Measurements from ENCODE around the gene PLA2G2C.

Gene PLA2G2C

DNA sequence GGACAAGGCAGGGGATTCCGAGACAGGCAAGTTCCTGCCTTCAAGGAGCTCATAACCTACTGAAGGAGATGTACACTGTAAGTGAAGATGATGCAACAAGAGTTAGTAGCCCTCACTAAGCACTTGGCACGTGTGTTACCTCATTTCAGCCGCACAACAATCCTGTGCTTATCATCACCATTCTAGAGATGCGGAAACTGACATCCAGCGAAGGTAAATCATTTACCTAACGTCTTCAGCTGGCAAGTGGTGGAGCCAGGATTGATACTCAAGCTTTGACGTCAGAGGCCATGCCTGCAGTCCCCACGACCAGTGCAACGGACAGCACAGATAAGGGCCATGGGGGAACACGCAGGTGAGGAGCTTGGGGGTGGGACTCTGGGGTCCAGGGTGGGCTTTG is 3.3 kb downstream of the PLA2G2C start:
- Histone ChIP-seq H3K9me3 (ENCODE audit: control insufficient read depth, insufficient read depth, low read depth, low read length) (no peaks in the 10 kb centered on the region), H3K4me3 (ENCODE audit: low read depth, low read length) (no peak overlapping the region), H3K27ac (ENCODE audit: extremely low read depth, low read depth, low read length) (no peak overlapping the region), H3K4me1 (ENCODE audit: control insufficient read depth, insufficient read depth, low read length) (no peaks in the 10 kb centered on the region), H3K36me3 (ENCODE audit: control insufficient read depth in 2 of 2, insufficient read depth in 1 of 2, low read length in 2 of 2) (no peaks in the 10 kb centered on the region)
- TF ChIP-seq IKZF3 (tag by site-specific recombination; IDR thresholded peaks at IDR 0.05) (no peak), ZNF473 (tag by site-specific recombination; IDR thresholded peaks at IDR 0.05) (no peak), SP7 (tag by site-specific recombination; IDR thresholded peaks at IDR 0.05) (no peak), TCF7L2 (IDR thresholded peaks at IDR 0.05; ENCODE audit: borderline replicate concordance, low read depth, low read length) (no peak), ZNF19 (tag by site-specific recombination; IDR thresholded peaks at IDR 0.05; ENCODE audit: low read depth) (no peak), ZNF664 (tag by site-specific recombination; IDR thresholded peaks at IDR 0.05) (no peak), ZNF423 (tag by site-specific recombination; IDR thresholded peaks at IDR 0.05) (no peak)
- TF ChIP-seq, protein P1, sequence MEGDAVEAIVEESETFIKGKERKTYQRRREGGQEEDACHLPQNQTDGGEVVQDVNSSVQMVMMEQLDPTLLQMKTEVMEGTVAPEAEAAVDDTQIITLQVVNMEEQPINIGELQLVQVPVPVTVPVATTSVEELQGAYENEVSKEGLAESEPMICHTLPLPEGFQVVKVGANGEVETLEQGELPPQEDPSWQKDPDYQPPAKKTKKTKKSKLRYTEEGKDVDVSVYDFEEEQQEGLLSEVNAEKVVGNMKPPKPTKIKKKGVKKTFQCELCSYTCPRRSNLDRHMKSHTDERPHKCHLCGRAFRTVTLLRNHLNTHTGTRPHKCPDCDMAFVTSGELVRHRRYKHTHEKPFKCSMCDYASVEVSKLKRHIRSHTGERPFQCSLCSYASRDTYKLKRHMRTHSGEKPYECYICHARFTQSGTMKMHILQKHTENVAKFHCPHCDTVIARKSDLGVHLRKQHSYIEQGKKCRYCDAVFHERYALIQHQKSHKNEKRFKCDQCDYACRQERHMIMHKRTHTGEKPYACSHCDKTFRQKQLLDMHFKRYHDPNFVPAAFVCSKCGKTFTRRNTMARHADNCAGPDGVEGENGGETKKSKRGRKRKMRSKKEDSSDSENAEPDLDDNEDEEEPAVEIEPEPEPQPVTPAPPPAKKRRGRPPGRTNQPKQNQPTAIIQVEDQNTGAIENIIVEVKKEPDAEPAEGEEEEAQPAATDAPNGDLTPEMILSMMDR (tag by site-specific recombination; IDR thresholded peaks at IDR 0.05): no peak
- TF ChIP-seq, protein P2, sequence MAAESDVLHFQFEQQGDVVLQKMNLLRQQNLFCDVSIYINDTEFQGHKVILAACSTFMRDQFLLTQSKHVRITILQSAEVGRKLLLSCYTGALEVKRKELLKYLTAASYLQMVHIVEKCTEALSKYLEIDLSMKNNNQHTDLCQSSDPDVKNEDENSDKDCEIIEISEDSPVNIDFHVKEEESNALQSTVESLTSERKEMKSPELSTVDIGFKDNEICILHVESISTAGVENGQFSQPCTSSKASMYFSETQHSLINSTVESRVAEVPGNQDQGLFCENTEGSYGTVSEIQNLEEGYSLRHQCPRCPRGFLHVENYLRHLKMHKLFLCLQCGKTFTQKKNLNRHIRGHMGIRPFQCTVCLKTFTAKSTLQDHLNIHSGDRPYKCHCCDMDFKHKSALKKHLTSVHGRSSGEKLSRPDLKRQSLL (tag by site-specific recombination; IDR thresholded peaks at IDR 0.05): no peak
- ChIA-PET POLR2A (no interaction called here), CTCF (interaction anchor here (0.6 to 5.8 kb wide), 3 partner anchors 12 to 208 kb away, joined by 3 to 37 read pairs (median 4); no protein-coding TSS in a partner anchor)

DNA sequence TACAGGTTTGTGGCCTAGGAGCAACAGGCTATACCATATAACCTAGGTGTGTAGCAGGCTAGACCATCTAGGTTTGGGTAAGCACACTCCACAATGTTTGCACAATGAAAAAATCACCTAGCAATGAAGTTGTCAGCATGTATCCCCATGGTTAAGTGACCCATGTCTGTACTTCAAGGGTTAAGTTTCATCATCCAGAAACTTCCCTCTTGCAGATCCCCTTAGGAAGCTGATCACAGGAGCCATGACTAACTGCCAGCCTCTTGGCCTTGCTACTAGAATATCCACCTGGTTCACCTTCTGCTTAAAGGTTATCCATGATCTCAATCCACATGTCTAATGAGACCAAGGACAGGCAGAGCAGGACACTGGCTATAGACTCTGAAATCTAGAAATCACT is 3.9 kb downstream of the PLA2G2C start:
- TF ChIP-seq, protein P3, sequence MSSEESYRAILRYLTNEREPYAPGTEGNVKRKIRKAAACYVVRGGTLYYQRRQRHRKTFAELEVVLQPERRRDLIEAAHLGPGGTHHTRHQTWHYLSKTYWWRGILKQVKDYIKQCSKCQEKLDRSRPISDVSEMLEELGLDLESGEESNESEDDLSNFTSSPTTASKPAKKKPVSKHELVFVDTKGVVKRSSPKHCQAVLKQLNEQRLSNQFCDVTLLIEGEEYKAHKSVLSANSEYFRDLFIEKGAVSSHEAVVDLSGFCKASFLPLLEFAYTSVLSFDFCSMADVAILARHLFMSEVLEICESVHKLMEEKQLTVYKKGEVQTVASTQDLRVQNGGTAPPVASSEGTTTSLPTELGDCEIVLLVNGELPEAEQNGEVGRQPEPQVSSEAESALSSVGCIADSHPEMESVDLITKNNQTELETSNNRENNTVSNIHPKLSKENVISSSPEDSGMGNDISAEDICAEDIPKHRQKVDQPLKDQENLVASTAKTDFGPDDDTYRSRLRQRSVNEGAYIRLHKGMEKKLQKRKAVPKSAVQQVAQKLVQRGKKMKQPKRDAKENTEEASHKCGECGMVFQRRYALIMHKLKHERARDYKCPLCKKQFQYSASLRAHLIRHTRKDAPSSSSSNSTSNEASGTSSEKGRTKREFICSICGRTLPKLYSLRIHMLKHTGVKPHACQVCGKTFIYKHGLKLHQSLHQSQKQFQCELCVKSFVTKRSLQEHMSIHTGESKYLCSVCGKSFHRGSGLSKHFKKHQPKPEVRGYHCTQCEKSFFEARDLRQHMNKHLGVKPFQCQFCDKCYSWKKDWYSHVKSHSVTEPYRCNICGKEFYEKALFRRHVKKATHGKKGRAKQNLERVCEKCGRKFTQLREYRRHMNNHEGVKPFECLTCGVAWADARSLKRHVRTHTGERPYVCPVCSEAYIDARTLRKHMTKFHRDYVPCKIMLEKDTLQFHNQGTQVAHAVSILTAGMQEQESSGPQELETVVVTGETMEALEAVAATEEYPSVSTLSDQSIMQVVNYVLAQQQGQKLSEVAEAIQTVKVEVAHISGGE (tag by site-specific recombination; conservative IDR thresholded peaks at IDR 0.05; ENCODE audit: low read depth): no peak
- TF ChIP-seq KLF8 (tag by site-specific recombination; IDR thresholded peaks at IDR 0.05) (no peak), ZNF544 (tag by site-specific recombination; IDR thresholded peaks at IDR 0.05) (no peak), ZNF211 (tag by site-specific recombination; IDR thresholded peaks at IDR 0.05; ENCODE audit: low read depth) (no peak), ZNF548 (tag by site-specific recombination; IDR thresholded peaks at IDR 0.05) (no peak), ZNF747 (tag by site-specific recombination; IDR thresholded peaks at IDR 0.05) (no peak), ZNF555 (tag by site-specific recombination; conservative IDR thresholded peaks at IDR 0.05) (no peak), YY2 (tag by site-specific recombination; IDR thresholded peaks at IDR 0.05) (no peak), ZNF292 (tag by site-specific recombination; IDR thresholded peaks at IDR 0.05; ENCODE audit: borderline replicate concordance, low read depth) (no peak), ZFP37 (tag by site-specific recombination; IDR thresholded peaks at IDR 0.05) (no peak), OSR2 (tag by site-specific recombination; IDR thresholded peaks at IDR 0.05) (no peak), ZNF202 (tag by site-specific recombination; IDR thresholded peaks at IDR 0.05; ENCODE audit: borderline replicate concordance) (no peak), ZNF133 (tag by site-specific recombination; IDR thresholded peaks at IDR 0.05) (no peak), ZNF114 (tag by site-specific recombination; IDR thresholded peaks at IDR 0.05) (no peak)
- TF ChIP-seq, protein P4, sequence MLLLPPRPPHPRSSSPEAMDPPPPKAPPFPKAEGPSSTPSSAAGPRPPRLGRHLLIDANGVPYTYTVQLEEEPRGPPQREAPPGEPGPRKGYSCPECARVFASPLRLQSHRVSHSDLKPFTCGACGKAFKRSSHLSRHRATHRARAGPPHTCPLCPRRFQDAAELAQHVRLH (tag by site-specific recombination; IDR thresholded peaks at IDR 0.05): no peak
- POLR2A ChIA-PET: no interaction called here
- CTCF ChIA-PET: interaction anchor here (0.8 to 5.8 kb wide), 2 partner anchors 12 to 207 kb away, joined by 3 to 37 read pairs; no protein-coding TSS in a partner anchor
- H3K27ac ChIP-seq (ENCODE audit: extremely low read depth, low read depth, low read length): no peak overlapping the region
- H3K4me3 ChIP-seq (ENCODE audit: low read depth, low read length): no peak overlapping the region
- no peaks in the 10 kb centered on the region for H3K4me1 ChIP-seq (ENCODE audit: control insufficient read depth, insufficient read depth, low read length)
- H3K9me3 ChIP-seq (ENCODE audit: control insufficient read depth, insufficient read depth, low read depth, low read length): no peaks in the 10 kb centered on the region
- no peaks in the 10 kb centered on the region for H3K36me3 ChIP-seq (ENCODE audit: control insufficient read depth in 2 of 2, insufficient read depth in 1 of 2, low read length in 2 of 2)

All from HEK293 (cell line).